ENCODE results near the gene CCL27.
A peak's percentile ranks its signal among the peaks of the same experiment; 100 is the strongest.

The CCL27 gene

GRCh38 chr9:34662526-34663302 lies at the start of gene CCL27:
Gene CCL27, minus strand, starts transcription at chr9:34662657. Its CDS starts 24 bp downstream, at chr9:34662633.
- DNase-seq (ENCODE audit: low read depth in 2 of 2), result no peak

- DNase-seq (ENCODE audit: low read depth in 2 of 2), result no peak
Measured at GRCh38 chr9:34712140-34712539, 49.7 kb upstream of the CCL27 start.

- DNase-seq (ENCODE audit: low read depth in 2 of 2), result no peak
Measured at GRCh38 chr9:34710023-34710422, 47.6 kb upstream of the CCL27 start, which contains the start of gene CCL21. Gene CCL21, minus strand, starts transcription at chr9:34710136. Its CDS starts 70 bp downstream, at chr9:34710066.

- DNase-seq (ENCODE audit: low read depth in 2 of 2), result no peak
Measured at GRCh38 chr9:34709196-34709978, 46.9 kb upstream of the CCL27 start.

GRCh38 chr9:34707130-34707529 lies 44.7 kb upstream of the CCL27 start:
- DNase-seq (ENCODE audit: low read depth in 2 of 2), result no peak

- peak; percentile 62 to 79 for DNase-seq (ENCODE audit: low read depth in 2 of 2)
Measured at GRCh38 chr9:34701769-34702736, 39.6 kb upstream of the CCL27 start.

- DNase-seq (ENCODE audit: low read depth in 2 of 2), result peak; percentile 41 to 59
Measured at GRCh38 chr9:34701023-34701768, 38.7 kb upstream of the CCL27 start.

- no peak for DNase-seq (ENCODE audit: low read depth in 2 of 2)
Measured at GRCh38 chr9:34694811-34695210, 32.4 kb upstream of the CCL27 start.

GRCh38 chr9:34693560-34693959 lies 31.1 kb upstream of the CCL27 start:
- no peak for DNase-seq (ENCODE audit: low read depth in 2 of 2)

- DNase-seq (ENCODE audit: low read depth in 2 of 2), result no peak
Measured at GRCh38 chr9:34691936-34692315, 29.5 kb upstream of the CCL27 start.

- no peak for DNase-seq (ENCODE audit: low read depth in 2 of 2)
Measured at GRCh38 chr9:34690983-34691935, 28.8 kb upstream of the CCL27 start, which contains the start of gene CCL19. Gene CCL19, minus strand, starts transcription at chr9:34691276. Its CDS starts 137 bp downstream, at chr9:34691139.

GRCh38 chr9:34689512-34689911 lies 27.1 kb upstream of the CCL27 start:
- DNase-seq (ENCODE audit: low read depth in 2 of 2), result no peak

- no peak for DNase-seq (ENCODE audit: low read depth in 2 of 2)
Measured at GRCh38 chr9:34689116-34689470, 26.6 kb upstream of the CCL27 start.

GRCh38 chr9:34688329-34689115 lies 26.1 kb upstream of the CCL27 start:
- no peak for DNase-seq (ENCODE audit: low read depth in 2 of 2)

GRCh38 chr9:34687276-34688030 lies 25.0 kb upstream of the CCL27 start:
- no peak for DNase-seq (ENCODE audit: low read depth in 2 of 2)

GRCh38 chr9:34686732-34687131 lies 24.3 kb upstream of the CCL27 start:
- DNase-seq (ENCODE audit: low read depth in 2 of 2), result no peak

- no peak for DNase-seq (ENCODE audit: low read depth in 2 of 2)
Measured at GRCh38 chr9:34686231-34686630, 23.8 kb upstream of the CCL27 start.

GRCh38 chr9:34685591-34685990 lies 23.1 kb upstream of the CCL27 start:
- DNase-seq (ENCODE audit: low read depth in 2 of 2), result no peak

Data from stimulated activated CD4-positive, alpha-beta T cell treated with anti-CD3 and anti-CD28 coated beads, Interleukin-1b, Interleukin-23, amount 100 ng/mL, for 1 hour (primary cell).